ENCODE results near the gene INPP5A.
"Not testable (repeated sequence)": the region's sequence is repeated elsewhere in the genome, so short reads cannot be mapped to it uniquely, and the experiment has no call there.

INPP5A gene, protein sequence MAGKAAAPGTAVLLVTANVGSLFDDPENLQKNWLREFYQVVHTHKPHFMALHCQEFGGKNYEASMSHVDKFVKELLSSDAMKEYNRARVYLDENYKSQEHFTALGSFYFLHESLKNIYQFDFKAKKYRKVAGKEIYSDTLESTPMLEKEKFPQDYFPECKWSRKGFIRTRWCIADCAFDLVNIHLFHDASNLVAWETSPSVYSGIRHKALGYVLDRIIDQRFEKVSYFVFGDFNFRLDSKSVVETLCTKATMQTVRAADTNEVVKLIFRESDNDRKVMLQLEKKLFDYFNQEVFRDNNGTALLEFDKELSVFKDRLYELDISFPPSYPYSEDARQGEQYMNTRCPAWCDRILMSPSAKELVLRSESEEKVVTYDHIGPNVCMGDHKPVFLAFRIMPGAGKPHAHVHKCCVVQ

GRCh38 chr10:132537684-132538001 lies at the start of gene INPP5A:
Gene INPP5A (plus strand): TSS chr10:132537787. CDS start chr10:132538097, 310 bp downstream.
- DNase-seq: no peak

GRCh38 chr10:132488231-132488821 lies 49.3 kb upstream of the INPP5A start:
- DNase-seq: no peak

GRCh38 chr10:132489053-132489703 lies 48.4 kb upstream of the INPP5A start:
- DNase-seq: no peak

- no peak for DNase-seq
These were observed 47.7 kb upstream of the INPP5A start for GRCh38 chr10:132489704-132490534.

GRCh38 chr10:132491534-132491933 lies 46.1 kb upstream of the INPP5A start:
- not testable (repeated sequence) for DNase-seq

- no peak for DNase-seq
These were observed 45.1 kb upstream of the INPP5A start for GRCh38 chr10:132492323-132493025.

DNA sequence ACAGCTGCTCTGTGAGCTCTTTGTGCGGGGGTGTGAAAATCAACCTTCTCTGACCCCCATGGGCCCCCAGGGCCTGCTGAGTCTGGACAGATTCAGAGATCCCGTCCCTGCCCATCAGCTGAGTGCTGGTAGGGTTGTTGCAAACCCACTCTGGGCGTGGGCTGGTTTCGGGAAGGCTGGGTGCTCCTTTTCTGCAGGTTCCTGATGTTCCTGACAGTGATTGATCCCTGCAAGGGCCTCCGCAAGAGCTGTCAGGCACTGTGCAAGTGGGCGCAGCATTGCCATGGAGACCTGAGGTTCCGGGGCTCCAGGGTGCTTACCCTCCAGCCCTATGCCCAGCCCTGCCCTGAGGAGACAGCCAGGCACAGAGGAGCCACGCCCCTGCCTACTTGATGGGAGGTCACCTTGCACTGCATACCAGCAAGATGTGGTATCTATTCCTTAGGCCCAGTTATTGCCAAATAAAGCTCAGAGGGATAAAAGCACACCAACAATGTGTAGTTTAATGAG lies 44.3 kb upstream of the INPP5A start:
- no peak for DNase-seq

DNA sequence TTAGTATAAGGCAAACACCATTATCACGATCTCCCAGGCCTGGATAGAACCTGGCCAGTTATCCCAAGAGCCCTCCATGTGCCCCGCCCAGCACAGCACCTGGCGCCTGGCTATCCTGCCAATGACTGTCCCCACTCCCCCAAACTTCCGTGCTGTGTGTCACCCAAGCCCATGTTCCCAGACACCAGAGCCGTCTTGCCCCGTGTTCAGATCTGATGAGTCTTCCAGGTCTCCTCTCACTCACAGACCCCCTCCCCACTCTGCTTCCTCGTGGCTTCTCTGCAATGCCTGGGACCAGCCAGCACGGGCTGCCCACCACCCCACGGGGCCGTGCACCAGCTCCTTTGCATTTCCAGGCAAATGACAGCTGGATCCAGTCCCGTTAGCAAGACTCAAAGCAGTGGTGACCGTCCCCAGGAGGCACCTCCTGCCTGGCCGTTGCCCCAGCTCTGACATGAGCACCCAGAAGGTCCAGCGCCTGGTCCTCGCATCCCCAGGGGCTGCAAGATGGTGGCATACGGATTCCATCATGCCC lies 43.8 kb upstream of the INPP5A start:
- no peak for DNase-seq

DNA sequence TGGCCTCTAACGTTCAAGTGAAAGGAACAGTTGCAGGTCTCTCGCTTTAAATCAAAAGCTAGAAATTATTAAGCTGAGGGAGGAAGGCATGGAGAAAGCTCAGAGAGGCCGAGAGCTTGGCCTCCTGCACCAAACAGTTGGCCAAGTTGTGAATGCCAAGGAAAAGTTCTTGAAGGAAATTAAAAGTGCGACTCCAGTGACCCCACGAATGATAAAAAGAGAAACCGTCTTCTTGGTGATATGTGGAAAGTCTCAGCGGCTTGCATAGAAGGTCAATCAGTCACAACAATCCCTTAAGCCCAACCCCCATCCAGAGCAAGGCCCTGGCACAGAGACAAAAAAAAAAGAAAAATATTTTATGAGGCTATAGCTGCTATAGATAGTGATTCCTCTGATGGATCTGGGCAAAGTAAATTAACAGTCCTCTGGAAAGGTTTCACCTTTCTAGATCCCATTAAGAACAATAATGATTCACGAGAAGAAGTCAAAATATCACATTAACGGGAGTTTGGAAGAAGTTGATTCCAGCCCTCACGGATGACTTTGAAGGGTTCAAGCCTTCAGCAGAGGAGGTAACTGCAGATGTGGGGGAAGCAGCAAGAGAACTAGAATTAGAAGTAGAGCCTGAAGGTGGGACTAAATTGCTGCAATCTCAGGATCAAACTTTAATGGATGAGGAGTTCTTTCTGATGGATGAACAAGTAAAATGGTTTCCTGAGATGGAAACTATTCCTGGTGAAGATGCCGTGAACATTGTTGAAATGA lies 42.5 kb upstream of the INPP5A start:
- DNase-seq: no peak

- DNase-seq: no peak
These were observed 41.1 kb upstream of the INPP5A start for GRCh38 chr10:132496360-132497062.

DNA sequence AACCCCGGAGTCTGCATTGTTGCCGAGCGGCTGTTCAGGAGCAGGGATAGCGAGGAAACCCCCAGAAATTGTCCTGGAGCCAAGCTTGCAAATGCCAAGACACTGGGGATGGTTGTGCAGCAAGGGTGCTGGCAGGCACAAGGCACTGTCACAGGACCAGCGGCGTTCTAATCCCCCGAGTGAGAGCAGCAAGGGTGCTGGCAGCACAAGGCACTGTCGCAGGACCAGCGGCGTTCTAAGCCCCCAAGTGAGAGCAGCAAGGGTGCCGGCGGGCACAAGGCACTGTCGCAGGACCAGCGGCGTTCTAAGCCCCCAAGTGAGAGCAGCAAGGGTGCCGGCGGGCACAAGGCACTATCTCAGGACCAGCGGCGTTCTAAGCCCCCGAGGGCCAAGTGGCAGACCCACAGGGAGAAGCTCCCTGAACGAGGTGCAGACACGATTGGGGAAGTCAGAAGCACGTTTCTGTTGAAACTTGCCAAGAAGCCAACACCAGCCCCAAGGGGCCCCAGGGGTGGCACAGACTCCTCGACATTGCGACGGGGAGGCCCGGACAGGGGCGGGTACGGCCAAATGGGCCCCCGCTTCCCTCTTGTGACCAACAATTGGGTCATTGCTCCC lies 40.4 kb upstream of the INPP5A start:
- no peak for DNase-seq

- no peak for DNase-seq
These were observed 39.6 kb upstream of the INPP5A start for GRCh38 chr10:132497861-132498561.

GRCh38 chr10:132498562-132499366 lies 38.8 kb upstream of the INPP5A start:
- no peak for DNase-seq

GRCh38 chr10:132499367-132499685 lies 38.3 kb upstream of the INPP5A start:
- no peak for DNase-seq

DNA sequence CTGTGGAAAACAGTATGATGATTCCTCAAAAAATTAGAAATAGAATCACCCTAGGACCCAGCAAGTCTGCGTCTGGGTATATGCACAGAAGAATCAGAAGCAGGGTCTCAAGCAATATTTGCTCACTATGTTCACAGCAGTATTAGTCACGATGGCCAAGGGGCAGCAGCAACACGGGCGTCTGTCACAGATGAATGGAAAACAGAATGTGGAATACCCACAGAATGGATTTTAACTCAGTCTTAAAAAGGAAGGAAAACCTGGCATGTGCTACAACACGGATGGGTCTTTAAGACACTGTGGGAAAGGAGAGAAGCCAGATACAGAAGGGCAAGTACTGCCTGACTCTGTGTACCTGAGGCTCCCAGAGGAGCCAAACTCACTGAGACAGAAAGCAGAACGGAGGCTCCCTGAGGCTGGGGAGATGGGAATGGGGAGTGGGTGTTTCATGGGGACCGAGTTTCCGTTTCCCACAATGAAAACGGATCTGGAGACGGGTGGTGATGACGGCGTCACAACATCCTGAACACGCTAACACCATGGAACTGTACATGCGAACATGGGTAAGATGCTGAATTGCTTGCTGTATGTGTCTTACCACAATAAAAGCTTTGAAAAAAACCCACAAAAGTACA lies 36.7 kb upstream of the INPP5A start:
- no peak for DNase-seq

- no peak for DNase-seq
These were observed 34.9 kb upstream of the INPP5A start for GRCh38 chr10:132502544-132503300.
